IMR-90 (cell line): ENCODE measurements around the gene ATG101. TPM values are rescaled to one million over a fixed set of nuclear protein-coding genes. Genes with fewer than 3 reads are reported as not detected.

Source experiments
- ATAC-seq: fragments of 200-7000 bp; cut with Tn5 transposase; 2 replicates; pipeline ENCODE4 v1.9.1; 2020; ENCODE audit warnings: low read depth, mild to moderate bottlenecking, moderate library complexity
- BruUV-seq: library from RNA; stranded (reverse); fragments of 400-500 nt; replicated peaks from 2 replicates; lab custom pipeline; 2021; lab: Mats Ljungman, UMichigan
- CTCF ChIA-PET: fragments of 300-600 bp; formaldehyde crosslinking; extraction: SDS; loops from one replicate; lab custom pipeline; 2021; ENCODE audit warnings: antibody characterized with exemption; lab: Yijun Ruan, JAX
- POLR2A ChIA-PET: fragments of 300-600 bp; sonication (Branson Sonifier 250); formaldehyde crosslinking; loops from one replicate; lab custom pipeline; 2022; ENCODE audit warnings: antibody characterized with exemption; ENCODE audit not compliant: unreplicated experiment; lab: Charles Lee
- DNase-seq: peaks from one replicate; pipeline ENCODE4 v3.0.0; 2013
- H2AFZ ChIP-seq: replicated peaks from 2 replicates; pipeline ENCODE3; 2013; ENCODE audit warnings: low read length, mild to moderate bottlenecking; ENCODE audit not compliant: poor library complexity
- H2AK5ac ChIP-seq: 2 replicates; pipeline ENCODE4 v1.6.1; 2013; ENCODE audit warnings: low read depth, low read length, inconsistent platforms
- H2AK9ac ChIP-seq: replicated peaks from 2 replicates; pipeline ENCODE3; 2013; ENCODE audit warnings: mild to moderate bottlenecking, low read depth, low read length, moderate library complexity; ENCODE audit not compliant: poor library complexity
- H2BK120ac ChIP-seq: 2 replicates; pipeline ENCODE4 v1.6.1; 2013; ENCODE audit warnings: low read depth, low read length, inconsistent platforms
- H2BK15ac ChIP-seq: 3 replicates; pipeline ENCODE4 v1.6.1; 2013; ENCODE audit warnings: low read depth, low read length, inconsistent platforms
- H2BK20ac ChIP-seq: 2 replicates; pipeline ENCODE4 v1.6.1; 2013; ENCODE audit warnings: low read depth, mild to moderate bottlenecking, inconsistent platforms, low read length, moderate library complexity
- H2BK5ac ChIP-seq: 2 replicates; pipeline ENCODE4 v1.6.1; 2013; ENCODE audit warnings: mild to moderate bottlenecking, low read depth, low read length, inconsistent platforms; ENCODE audit not compliant: poor library complexity, severe bottlenecking
- H3K14ac ChIP-seq: replicated peaks from 2 replicates; pipeline ENCODE4 v1.6.1; 2013; ENCODE audit warnings: low read depth, low read length, inconsistent platforms
- H3K18ac ChIP-seq: 2 replicates; pipeline ENCODE4 v1.6.1; 2013; ENCODE audit warnings: low read depth, low read length, control low read depth
- H3K23ac ChIP-seq: 2 replicates; pipeline ENCODE4 v1.6.1; 2013; ENCODE audit warnings: low read depth, low read length, inconsistent platforms
- H3K27ac ChIP-seq: 2 replicates; pipeline ENCODE4 v1.5.1; 2013; ENCODE audit warnings: mild to moderate bottlenecking, control low read depth, low read length; ENCODE audit not compliant: insufficient read depth
- H3K27me3 ChIP-seq: 2 replicates; pipeline ENCODE4 v1.6.1; 2013; ENCODE audit warnings: low read length; ENCODE audit not compliant: control insufficient read depth, insufficient read depth
- H3K36me3 ChIP-seq: 2 replicates; pipeline ENCODE4 v1.6.1; 2013; ENCODE audit warnings: low read length, mixed read lengths; ENCODE audit not compliant: control insufficient read depth, insufficient read depth
- H3K4ac ChIP-seq: 2 replicates; pipeline ENCODE4 v1.6.1; 2013; ENCODE audit warnings: low read depth, low read length, inconsistent platforms
- H3K4me1 ChIP-seq: 2 replicates; pipeline ENCODE4 v1.6.1; 2013; ENCODE audit warnings: low read length, mixed read lengths; ENCODE audit not compliant: control insufficient read depth, insufficient read depth
- H3K4me2 ChIP-seq: 2 replicates; pipeline ENCODE4 v1.6.1; 2013; ENCODE audit warnings: low read depth, mild to moderate bottlenecking, control low read depth, low read length, moderate library complexity
- H3K4me3 ChIP-seq: 2 replicates; pipeline ENCODE4 v1.5.1; 2013; ENCODE audit warnings: low read depth, mild to moderate bottlenecking, control low read depth, low read length, moderate library complexity; ENCODE audit not compliant: insufficient read depth
- H3K56ac ChIP-seq: 2 replicates; pipeline ENCODE4 v1.6.1; 2013; ENCODE audit warnings: low read length, inconsistent platforms; ENCODE audit not compliant: insufficient read depth; ENCODE audit errors: extremely low read depth
- H3K79me1 ChIP-seq, 2 experiments: 2 replicates each; pipeline ENCODE4 v1.6.1; 2013; ENCODE audit warnings: low read length in 2 of 2, inconsistent platforms in 1 of 2, low read depth in 1 of 2
- H3K9ac ChIP-seq: 2 replicates; pipeline ENCODE4 v1.6.1; 2013; ENCODE audit warnings: low read depth, low read length, control low read depth
- H3K9me1 ChIP-seq: 2 replicates; pipeline ENCODE4 v1.6.1; 2013; ENCODE audit warnings: low read length, inconsistent platforms; ENCODE audit not compliant: insufficient read depth
- H3K9me3 ChIP-seq: 2 replicates; pipeline ENCODE4 v1.6.1; 2013; ENCODE audit warnings: low read length; ENCODE audit not compliant: control insufficient read depth, insufficient read depth
- H4K20me1 ChIP-seq: 2 replicates; pipeline ENCODE4 v1.6.1; 2013; ENCODE audit warnings: low read length, inconsistent platforms; ENCODE audit not compliant: insufficient read depth
- H4K5ac ChIP-seq: 2 replicates; pipeline ENCODE4 v1.6.1; 2013; ENCODE audit warnings: mild to moderate bottlenecking, low read depth, low read length, control low read depth
- H4K8ac ChIP-seq, 2 experiments: 2 replicates each; pipeline ENCODE4 v1.6.1; 2013; ENCODE audit warnings: low read depth in 2 of 2, low read length in 2 of 2, control low read depth in 1 of 2, inconsistent platforms in 1 of 2
- H4K91ac ChIP-seq: 2 replicates; pipeline ENCODE4 v1.6.1; 2013; ENCODE audit warnings: low read depth, low read length, inconsistent platforms; ENCODE audit not compliant: insufficient read depth
- CHD1 ChIP-seq: IDR thresholded peaks from 2 replicates; pipeline ENCODE4 v1.6.1; 2012; ENCODE audit warnings: low read depth, low read length, improper control_type of control experiment
- FOS ChIP-seq: fragments of 150-350 bp; IDR thresholded peaks from 2 replicates; pipeline ENCODE4 v1.6.1; 2016; ENCODE audit warnings: low read depth, low read length
- MXI1 ChIP-seq: IDR thresholded peaks from 2 replicates; pipeline ENCODE4 v1.6.1; 2012; ENCODE audit warnings: low read depth, mild to moderate bottlenecking, low read length, moderate library complexity, borderline replicate concordance
- RCOR1 ChIP-seq: IDR thresholded peaks from 2 replicates; pipeline ENCODE4 v1.6.1; 2012; ENCODE audit warnings: mild to moderate bottlenecking, low read length, improper control_type of control experiment; ENCODE audit not compliant: insufficient replicate concordance
- SMC3 ChIP-seq: fragments of 150-350 bp; IDR thresholded peaks from 2 replicates; pipeline ENCODE4 v1.6.1; 2016; ENCODE audit warnings: low read depth, mild to moderate bottlenecking, antibody characterized with exemption, low read length, moderate library complexity
- WGBS, 2 experiments: methylation state at CpG; one replicate each; pipeline versions ENCODE4 v1.1.5 to v1.1.7; 2013; ENCODE audit warnings: missing lambda C conversion rate in 2 of 2; ENCODE audit not compliant: insufficient read length in 1 of 2; ENCODE audit errors: extremely low coverage in 2 of 2; 5-methylcytosine and 5-hydroxymethylcytosine counted together
- dilution Hi-C: fragments of 300-500 bp; cut with HindIII; formaldehyde crosslinking; loops from one replicate; pipeline ENCODE4 v1.14.3; 2018; ENCODE audit warnings: low sequenced_read_pairs; ENCODE audit not compliant: unreplicated experiment
- in situ Hi-C: fragments of 300-500 bp; cut with MboI; formaldehyde crosslinking; loops from 3 replicates; pipeline ENCODE4 v1.14.3; 2019; ENCODE audit warnings: low sequenced_read_pairs, inconsistent platforms, mixed read lengths
- intact Hi-C: fragments of 100-400 bp; cut with micrococcal nuclease; formaldehyde crosslinking; loops from 2 replicates; pipeline ENCODE4 v1.10.0; 2022
- polyA plus RNA-seq, 3 experiments: library from polyadenylated mRNA; depleted of rRNA; stranded (reverse); fragments of >200 nt; gene quantifications; 2 replicates each; pipeline ENCODE4 v1.2.3, GENCODE V29; 2012; ENCODE audit warnings: low replicate concordance in 1 of 3
- total RNA-seq: library from RNA; depleted of rRNA; stranded (reverse); fragments of >200 nt; gene quantifications from 2 replicates; pipeline ENCODE4 v1.2.3, GENCODE V29; 2012
- TF ChIP-seq, protein P1 (sequence below): fragments of 150-350 bp; IDR thresholded peaks from 2 replicates; pipeline ENCODE4 v1.6.1; 2017; ENCODE audit warnings: mild to moderate bottlenecking, antibody characterized with exemption, low read length, low read depth
- TF ChIP-seq, protein P2 (sequence below): conservative IDR thresholded peaks from 2 replicates; pipeline ENCODE4 v1.5.1; 2012; ENCODE audit warnings: mild to moderate bottlenecking, low read depth, low read length, improper control_type of control experiment

ATG101 gene
- total and polyA plus RNA-seq, 2 of the 4 experiments (the other 2 are of a cell fraction) = 93.9 to 167 TPM

DNA sequence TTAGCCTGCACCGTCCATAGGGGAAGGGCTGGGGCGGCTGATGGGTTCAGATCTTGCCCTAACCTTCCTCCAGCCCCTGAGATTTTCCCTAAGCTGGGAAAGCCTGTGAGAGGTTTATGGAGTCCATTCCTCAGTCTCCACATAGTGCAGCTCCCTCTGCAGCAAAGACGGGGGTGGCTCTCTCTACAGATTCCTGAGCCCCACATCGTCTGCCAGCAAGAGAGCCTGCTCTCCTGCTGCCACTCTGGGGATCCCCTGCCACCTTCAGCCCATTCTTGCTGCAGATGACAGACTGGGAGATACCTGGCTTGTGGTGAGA, 12.8 kb downstream of the ATG101 start:
- ATAC-seq (no peak; the same call in 1 of the 2 replicates), DNase-seq (no peak)
- peak overlapping the region; percentile 64 for H2BK5ac ChIP-seq
- POLR2A ChIA-PET = interaction anchor here (0.5 to 2.0 kb wide), 3 partner anchors 57 to 227 kb away, joined by 3 to 9 read pairs (median 6); no protein-coding TSS in a partner anchor
- peaks cover 30% of the 10 kb centered on the region for H3K4me1 ChIP-seq
- H2AK9ac ChIP-seq = peak overlapping the region; percentile 80
- peaks cover 12% of the 10 kb centered on the region for H3K36me3 ChIP-seq
- H4K5ac ChIP-seq = no peak overlapping the region; the same call in 1 of the 2 replicates
- CTCF ChIA-PET = interaction anchor here (0.9 to 4.2 kb wide), 5 partner anchors 14 to 57 kb away, joined by 3 to 55 read pairs (median 4); partner anchors contain the start of gene NR4A1
- WGBS, 2 experiments = 58% methylated on average over 2 of the region's 4 CpGs; no CpG with 5 or more reads in 1 of the 2 experiments
- no peak overlapping the region for H3K4me3 ChIP-seq
- no TSS peak for BruUV-seq
- peak overlapping the region; percentile 87 for H2AFZ ChIP-seq
- peak overlapping the region; percentile 83; the same call in 1 of the 2 replicates for H2BK120ac ChIP-seq
- dilution Hi-C loops = no loop called here
- no peak overlapping the region for H3K56ac ChIP-seq
- no peaks in the 10 kb centered on the region for H3K9me3 ChIP-seq
- peak overlapping the region; percentile 61; the same call in 1 of the 2 replicates for H2AK5ac ChIP-seq
- peak overlapping the region; percentile 77; the same call in 1 of the 2 replicates for H3K14ac ChIP-seq
- no peak overlapping the region for H3K4me2 ChIP-seq
- H4K91ac ChIP-seq = peak overlapping the region; percentile 81
- H3K18ac ChIP-seq = peak overlapping the region; percentile 40; the same call in 1 of the 2 replicates
- intact Hi-C loops = loop anchor here (2.0 kb wide), 1 partner anchor 50 kb away; no protein-coding TSS in a partner anchor
- peaks cover 11 to 34% of the 10 kb centered on the region in 2 experiments for H3K79me1 ChIP-seq
- peak overlapping the region; percentile 53; the same call in 1 of the 2 replicates for H2BK20ac ChIP-seq
- TF ChIP-seq, protein P1, sequence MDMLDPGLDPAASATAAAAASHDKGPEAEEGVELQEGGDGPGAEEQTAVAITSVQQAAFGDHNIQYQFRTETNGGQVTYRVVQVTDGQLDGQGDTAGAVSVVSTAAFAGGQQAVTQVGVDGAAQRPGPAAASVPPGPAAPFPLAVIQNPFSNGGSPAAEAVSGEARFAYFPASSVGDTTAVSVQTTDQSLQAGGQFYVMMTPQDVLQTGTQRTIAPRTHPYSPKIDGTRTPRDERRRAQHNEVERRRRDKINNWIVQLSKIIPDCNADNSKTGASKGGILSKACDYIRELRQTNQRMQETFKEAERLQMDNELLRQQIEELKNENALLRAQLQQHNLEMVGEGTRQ = no peak
- no peak for TF ChIP-seq CHD1
- TF ChIP-seq RCOR1 = no peak
- TF ChIP-seq FOS = no peak
- no peak for TF ChIP-seq MXI1
- TF ChIP-seq, protein P2, sequence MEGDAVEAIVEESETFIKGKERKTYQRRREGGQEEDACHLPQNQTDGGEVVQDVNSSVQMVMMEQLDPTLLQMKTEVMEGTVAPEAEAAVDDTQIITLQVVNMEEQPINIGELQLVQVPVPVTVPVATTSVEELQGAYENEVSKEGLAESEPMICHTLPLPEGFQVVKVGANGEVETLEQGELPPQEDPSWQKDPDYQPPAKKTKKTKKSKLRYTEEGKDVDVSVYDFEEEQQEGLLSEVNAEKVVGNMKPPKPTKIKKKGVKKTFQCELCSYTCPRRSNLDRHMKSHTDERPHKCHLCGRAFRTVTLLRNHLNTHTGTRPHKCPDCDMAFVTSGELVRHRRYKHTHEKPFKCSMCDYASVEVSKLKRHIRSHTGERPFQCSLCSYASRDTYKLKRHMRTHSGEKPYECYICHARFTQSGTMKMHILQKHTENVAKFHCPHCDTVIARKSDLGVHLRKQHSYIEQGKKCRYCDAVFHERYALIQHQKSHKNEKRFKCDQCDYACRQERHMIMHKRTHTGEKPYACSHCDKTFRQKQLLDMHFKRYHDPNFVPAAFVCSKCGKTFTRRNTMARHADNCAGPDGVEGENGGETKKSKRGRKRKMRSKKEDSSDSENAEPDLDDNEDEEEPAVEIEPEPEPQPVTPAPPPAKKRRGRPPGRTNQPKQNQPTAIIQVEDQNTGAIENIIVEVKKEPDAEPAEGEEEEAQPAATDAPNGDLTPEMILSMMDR = no peak
- no peak for TF ChIP-seq SMC3
- peaks cover 31% of the 10 kb centered on the region for H4K20me1 ChIP-seq
- in situ Hi-C loops = loop anchor here (5.0 kb wide), 1 partner anchor 55 kb away; no protein-coding TSS in a partner anchor
- 0 out of 2 replicates have a peak overlapping the region, but pooled peaks have one; percentile 8 for H3K23ac ChIP-seq
- H2BK15ac ChIP-seq = 0 out of 3 replicates have a peak overlapping the region, but pooled peaks have one; percentile 37
- H3K9ac ChIP-seq = peak overlapping the region; percentile 0; the same call in 1 of the 2 replicates
- peak overlapping the region; percentile 66 for H3K27ac ChIP-seq
- peak overlapping the region; percentile 87 for H3K4ac ChIP-seq
- peak overlapping the region; percentile 22 to 78; a peak in 2 of 4 replicates for H4K8ac ChIP-seq
- no peaks in the 10 kb centered on the region; the same call in 1 of the 2 replicates for H3K27me3 ChIP-seq
- H3K9me1 ChIP-seq = no peaks in the 10 kb centered on the region
